LNCaP clone FGC (cell line): Measurements from ENCODE around the gene C12orf56.
"Not testable (repeated sequence)": the region's sequence is repeated elsewhere in the genome, so short reads cannot be mapped to it uniquely, and the experiment has no call there.

Experiments used
- DNase-seq: peaks from one replicate; pipeline ENCODE4 v3.0.0-alpha.2; 2011; ENCODE audit warnings: low read depth
- H3K4me3 ChIP-seq: 2 replicates; pipeline ENCODE4 v1.5.1; 2011; ENCODE audit warnings: mild to moderate bottlenecking, low read depth, low read length, control low read depth
- CTCF ChIP-seq: IDR thresholded peaks from 2 replicates; pipeline ENCODE4 v1.5.1; 2012; ENCODE audit warnings: mild to moderate bottlenecking; ENCODE audit not compliant: control insufficient read depth, insufficient read depth; ENCODE audit errors: extremely low read depth

C12orf56 gene

DNA sequence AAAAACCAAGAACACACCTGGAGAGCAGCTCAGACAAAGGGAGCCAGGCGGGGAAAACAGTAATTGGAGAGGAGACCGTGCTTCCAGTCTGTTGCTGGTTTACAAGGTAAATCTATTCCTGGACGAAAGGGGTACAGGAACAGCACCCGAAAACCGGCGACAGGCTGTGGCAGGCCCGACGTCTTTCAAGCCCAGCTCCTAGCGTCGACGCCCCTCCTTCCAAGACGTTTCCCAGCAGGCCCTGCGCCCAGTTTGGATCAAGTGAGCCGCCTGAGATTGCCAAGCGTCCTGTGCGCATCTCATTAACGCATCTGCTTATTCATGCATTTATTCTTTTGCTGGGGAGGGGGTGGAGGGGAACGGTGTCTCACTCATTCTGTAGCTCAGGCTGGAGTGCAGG, 1.4 kb downstream of the C12orf56 start:
- TF ChIP-seq CTCF: no peak
- H3K4me3 ChIP-seq: no peak overlapping the region
- DNase-seq: no peak

- TF ChIP-seq CTCF: no peak
- H3K4me3 ChIP-seq: no peak overlapping the region
- DNase-seq: no peak
These were observed 3.3 kb downstream of the C12orf56 start for GRCh38 chr12:64387197-64387816.

DNA sequence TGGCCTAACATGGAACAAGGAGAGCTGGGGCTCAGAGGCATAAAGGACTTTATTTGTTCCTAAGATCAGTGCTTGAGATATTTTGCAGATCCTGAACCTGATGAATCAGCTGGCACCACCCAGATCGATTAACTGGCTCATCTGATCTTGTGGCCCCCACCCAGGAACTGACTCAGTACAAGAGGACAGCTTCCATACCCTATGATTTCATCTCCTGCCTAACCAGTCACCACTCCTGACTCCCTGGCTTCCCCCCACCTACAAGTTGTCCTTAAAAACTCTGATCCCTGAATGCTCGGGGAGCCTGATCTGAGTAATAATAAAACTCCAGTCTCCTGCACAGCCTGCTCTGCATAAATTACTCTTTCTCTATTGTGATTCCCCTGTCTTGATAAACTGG, 5.1 kb downstream of the C12orf56 start:
- H3K4me3 ChIP-seq: no peak overlapping the region
- no peak for DNase-seq
- TF ChIP-seq CTCF: no peak

- no peak for TF ChIP-seq CTCF
- H3K4me3 ChIP-seq: no peak overlapping the region
- DNase-seq: no peak
These were observed 5.5 kb downstream of the C12orf56 start for GRCh38 chr12:64385019-64385418.

GRCh38 chr12:64383675-64384074, 6.9 kb downstream of the C12orf56 start:
- H3K4me3 ChIP-seq: no peak overlapping the region
- DNase-seq: no peak
- no peak for TF ChIP-seq CTCF

GRCh38 chr12:64362721-64363305, 27.7 kb downstream of the C12orf56 start:
- no peak for TF ChIP-seq CTCF

GRCh38 chr12:64361173-64361572, 29.4 kb downstream of the C12orf56 start:
- not testable (repeated sequence) for DNase-seq, H3K4me3 ChIP-seq

More at GRCh38 chr12:64362721-64363305, 27.7 kb downstream of the C12orf56 start:
- H3K4me3 ChIP-seq: no peak overlapping the region
- DNase-seq: no peak

DNA sequence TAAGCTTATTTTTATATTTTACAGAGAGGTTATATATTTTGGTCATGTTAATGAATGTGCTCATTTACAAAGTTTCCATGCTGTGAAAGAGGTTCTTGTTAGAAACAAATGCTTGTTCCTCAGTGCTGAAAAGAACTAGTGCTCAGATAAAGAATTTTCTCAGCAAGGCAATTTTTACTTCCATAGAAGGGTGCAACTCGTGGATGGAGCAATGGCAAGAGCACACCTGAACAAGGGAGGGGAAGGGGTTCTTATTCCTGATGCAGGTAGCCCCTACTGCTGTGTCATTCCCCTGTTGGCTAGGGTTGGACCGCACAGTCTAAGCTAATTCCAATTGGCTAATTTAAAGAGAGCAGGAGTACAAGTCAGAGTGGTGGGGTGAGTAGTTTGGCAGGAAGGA, 34.3 kb downstream of the C12orf56 start:
- not testable (repeated sequence) for H3K4me3 ChIP-seq, DNase-seq
